A673 (cell line): ENCODE results near the gene BNC2.

Source experiments
- EZH2 ChIP-seq: fragments of 200-600 bp; sonication (generic); IDR thresholded peaks from 2 replicates; pipeline ENCODE4 v1.6.1; 2017; ENCODE audit warnings: borderline replicate concordance, low read depth, mild to moderate bottlenecking, mixed read lengths, antibody characterized with exemption, low read length; ENCODE audit not compliant: poor library complexity, severe bottlenecking
- TF ChIP-seq, protein P1 (sequence below): fragments of 300-800, 200-600 bp; sonication (generic); conservative IDR thresholded peaks from 2 replicates; pipeline ENCODE4 v1.5.1; 2017; ENCODE audit warnings: low read depth, mild to moderate bottlenecking, antibody characterized with exemption, low read length, moderate library complexity, mixed read lengths

GRCh38 chr9:16575142-16575985, 295.1 kb downstream of the BNC2 start:
- TF ChIP-seq, protein P1, sequence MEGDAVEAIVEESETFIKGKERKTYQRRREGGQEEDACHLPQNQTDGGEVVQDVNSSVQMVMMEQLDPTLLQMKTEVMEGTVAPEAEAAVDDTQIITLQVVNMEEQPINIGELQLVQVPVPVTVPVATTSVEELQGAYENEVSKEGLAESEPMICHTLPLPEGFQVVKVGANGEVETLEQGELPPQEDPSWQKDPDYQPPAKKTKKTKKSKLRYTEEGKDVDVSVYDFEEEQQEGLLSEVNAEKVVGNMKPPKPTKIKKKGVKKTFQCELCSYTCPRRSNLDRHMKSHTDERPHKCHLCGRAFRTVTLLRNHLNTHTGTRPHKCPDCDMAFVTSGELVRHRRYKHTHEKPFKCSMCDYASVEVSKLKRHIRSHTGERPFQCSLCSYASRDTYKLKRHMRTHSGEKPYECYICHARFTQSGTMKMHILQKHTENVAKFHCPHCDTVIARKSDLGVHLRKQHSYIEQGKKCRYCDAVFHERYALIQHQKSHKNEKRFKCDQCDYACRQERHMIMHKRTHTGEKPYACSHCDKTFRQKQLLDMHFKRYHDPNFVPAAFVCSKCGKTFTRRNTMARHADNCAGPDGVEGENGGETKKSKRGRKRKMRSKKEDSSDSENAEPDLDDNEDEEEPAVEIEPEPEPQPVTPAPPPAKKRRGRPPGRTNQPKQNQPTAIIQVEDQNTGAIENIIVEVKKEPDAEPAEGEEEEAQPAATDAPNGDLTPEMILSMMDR: no peak
- TF ChIP-seq EZH2: no peak
